NK-92 treated with Interleukin-12 subunit alpha and Interleukin-12 subunit beta, amount 100 ng/mL, for 24 hours (cell line): Measurements from ENCODE around the gene EXOC6B.

Source experiments
- DNase-seq: peaks from one replicate; lab custom pipeline; 2025; lab: John Stamatoyannopoulos, UW

Gene EXOC6B

DNA sequence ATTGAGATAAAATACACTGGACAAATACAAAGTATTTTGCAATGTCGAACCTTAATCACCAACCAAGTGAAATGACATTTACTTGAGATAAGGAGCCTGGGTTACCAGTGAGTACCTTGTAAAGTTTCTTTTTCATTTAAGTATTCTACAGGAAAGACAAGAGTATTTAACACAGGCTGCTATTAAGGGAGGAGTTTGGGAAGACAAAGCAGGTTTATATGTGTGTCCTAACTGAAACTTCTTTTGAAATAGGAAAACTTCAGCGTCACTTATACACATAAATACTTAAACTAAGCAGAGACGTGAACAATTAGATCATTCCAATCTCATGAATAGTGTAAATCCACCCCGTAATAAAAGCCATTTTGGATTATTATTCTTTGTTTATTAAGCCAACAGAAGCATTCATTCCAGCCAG lies 551.4 kb downstream of the EXOC6B start:
- no peak for DNase-seq

DNA sequence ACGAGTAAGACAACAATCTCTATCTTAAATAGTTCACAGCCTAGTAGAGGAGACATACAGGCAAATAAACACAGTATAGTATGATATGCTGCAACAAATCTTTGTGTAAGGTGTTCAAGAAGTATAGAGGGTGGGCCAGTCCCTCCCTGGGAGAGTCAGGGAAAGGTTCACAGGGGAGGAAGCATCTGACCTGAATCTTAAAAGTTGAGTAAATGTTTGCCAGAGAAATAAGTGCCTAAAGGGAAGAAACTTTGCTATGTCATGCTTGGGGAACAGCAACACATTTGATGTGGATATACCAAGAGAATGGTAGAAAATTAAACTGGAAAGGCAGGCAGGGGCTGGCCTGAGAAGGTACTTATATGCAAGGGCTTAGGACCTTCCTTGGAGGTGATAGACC lies 552.4 kb downstream of the EXOC6B start:
- no peak for DNase-seq

DNA sequence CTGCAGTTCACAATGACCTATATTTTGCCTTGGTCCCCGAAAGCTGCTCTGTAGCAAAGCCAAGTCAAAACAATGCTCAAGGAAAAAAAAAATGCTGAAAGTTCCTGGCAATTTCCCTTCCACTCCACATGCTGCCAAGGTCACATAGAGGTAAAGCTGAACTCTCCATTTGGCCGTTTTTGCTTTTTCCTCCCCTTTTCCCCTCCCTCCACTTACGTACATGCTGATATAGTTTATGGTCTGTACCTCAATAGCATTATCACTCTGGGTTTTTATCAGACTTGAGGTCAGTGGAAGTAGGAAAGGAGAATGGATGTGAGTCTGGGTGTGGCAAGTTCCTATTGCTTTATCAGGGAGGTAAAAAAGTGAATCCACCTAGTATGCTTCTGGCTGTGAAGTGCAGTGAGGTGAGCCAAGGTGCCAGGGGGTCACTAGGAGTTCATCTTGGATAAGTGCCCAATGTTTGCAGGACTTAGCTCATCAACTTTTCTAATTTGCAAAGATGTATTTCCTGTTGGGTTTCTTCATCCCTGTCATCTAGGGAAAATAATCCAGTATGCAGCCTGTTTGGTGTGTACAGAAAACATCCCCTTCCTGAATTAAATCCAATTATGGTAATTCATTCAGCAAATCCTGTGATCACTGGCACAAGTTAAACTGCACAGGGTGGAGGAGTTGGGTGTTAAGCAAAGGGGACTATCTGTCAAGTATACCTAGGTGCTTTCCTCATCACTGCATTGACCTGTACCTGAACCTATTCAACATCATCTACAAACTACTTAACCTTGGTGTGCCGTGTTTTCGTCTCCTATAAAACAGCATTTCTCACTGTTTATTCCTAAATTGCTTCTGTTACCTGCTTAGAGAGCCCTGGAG lies 553.8 kb downstream of the EXOC6B start:
- no peak for DNase-seq

DNA sequence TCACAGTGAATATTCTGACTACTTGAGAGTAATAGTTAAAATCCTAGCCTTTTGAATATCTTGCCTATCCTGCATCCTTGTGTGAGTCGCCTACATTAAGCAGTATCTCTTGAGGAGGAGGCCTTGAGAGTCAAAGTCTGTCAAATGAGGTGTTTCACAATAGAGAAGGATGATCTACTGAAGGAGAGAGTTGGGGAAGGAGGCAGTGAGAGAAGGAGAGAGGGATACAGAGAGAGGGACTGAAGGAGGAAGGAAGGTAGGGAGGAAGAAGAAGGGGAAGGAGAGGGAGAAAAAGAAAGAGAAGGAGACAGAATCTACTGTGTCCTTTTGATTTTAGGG lies 554.6 kb downstream of the EXOC6B start:
- no peak for DNase-seq

DNA sequence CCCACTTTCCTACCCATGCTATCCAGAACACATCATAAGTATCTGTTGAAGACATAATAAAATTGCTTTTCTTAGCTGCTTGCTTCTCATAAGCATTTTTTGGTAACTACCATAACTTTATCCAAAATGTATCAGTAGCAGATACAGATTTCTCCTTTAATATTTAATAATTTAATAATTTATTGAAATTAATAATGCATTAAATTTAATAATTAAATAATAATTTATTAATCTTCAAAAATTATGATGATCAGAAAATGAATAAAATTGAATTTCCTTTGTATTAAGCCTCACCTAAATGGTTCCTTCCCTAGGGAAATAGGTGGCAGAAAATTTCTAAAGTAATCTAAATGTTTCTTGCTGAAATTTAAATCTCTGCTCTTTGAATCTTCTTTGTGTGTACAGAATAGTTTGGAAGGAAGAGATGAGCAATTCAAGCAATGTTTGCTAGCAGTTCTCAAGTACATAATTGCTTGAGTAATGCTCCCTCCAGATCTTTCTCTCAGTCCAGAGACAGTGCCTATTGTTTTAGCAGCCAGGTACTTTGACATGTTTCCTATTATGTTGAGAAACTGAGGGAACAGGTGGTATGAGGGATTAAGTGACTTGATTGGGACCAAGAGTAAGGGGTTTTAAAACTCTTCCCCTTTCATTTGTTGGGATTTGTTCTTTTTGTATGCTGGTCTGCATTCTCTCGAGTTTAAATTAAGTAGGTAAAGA lies 555.1 kb downstream of the EXOC6B start:
- DNase-seq = no peak

DNA sequence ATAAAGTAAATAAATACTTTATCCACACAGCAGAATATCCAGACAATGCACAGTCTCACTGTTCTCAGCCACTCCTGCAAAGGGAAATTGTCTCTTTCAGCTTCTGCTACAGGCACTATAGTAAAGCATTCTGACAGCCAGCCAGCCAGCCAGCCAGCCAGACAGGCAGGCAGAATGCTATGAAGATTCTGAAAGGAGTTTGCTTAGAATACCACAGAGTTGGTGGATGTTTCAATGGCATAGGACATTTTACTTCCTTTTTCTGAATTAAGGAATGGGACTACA lies 562.1 kb downstream of the EXOC6B start:
- no peak for DNase-seq

DNA sequence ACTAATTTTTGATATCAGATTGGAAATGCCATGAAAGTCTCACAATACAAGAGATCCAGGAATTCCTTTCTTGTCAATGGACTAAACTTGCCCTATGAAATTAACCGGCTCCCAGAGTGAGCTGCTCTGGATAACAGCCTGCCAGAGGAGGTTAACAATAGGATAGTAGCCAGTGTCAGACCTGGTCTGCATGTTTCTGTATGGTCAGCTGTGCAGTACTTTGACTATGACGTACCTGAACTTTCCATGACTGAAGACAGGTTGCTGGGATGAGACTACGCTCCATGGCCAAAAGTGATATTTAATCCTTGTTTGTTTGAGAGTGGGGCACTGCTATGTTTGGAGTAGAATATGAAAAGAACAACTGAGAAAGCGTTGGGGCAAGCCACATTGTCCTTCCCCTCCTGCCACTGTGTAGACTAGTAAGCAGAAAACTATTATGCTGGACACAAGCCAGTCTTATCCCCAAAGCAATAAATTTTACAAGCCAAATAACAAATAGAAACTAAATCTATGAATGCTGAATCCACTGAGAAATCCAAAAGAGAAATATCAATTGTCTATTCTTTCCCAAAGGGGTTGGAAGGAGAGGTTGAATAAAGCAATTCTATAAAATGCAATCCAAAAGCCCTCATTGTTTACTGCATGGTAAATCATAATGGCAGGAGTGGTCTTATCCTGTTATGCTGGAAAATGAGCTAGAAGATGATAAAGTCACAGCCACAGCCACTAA lies 562.6 kb downstream of the EXOC6B start:
- DNase-seq = no peak

DNA sequence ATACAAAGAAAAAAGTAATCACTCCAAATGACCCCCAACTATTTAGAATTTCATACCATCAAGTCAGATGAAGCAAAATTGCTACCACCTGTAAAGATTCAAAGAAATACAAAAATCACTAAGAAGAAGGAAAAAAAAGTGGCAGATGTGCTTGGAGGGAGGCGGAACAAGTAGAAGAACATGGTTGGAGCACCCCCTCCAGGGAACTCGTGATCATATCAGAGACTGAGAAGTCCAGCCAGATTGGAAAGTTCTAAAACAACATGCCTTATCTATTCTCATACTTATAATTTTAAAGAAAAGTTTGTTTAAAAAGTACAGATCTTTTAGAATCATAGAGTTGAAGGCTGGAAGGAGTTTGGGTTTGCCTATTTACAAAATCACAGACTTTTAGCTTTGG lies 564.8 kb downstream of the EXOC6B start:
- no peak for DNase-seq

DNA sequence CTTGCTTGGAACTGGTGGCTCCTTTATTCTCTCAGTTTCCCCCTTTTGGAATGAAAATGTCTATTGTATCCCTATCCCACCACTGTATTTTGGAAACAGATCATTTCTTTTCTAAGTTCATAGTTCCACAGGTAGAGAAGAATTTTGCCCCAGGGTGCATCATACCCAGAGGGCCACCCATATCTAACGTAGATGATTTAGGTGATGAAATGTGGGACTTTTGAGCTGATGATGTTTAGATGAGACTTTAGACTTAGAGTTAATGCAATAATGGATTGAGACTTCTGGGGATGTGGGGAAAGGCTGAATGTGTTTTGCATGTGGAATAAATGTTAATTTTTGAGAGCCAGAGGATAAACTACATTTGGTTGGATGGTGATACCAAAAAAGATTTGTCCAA lies 570.3 kb downstream of the EXOC6B start:
- no peak for DNase-seq

DNA sequence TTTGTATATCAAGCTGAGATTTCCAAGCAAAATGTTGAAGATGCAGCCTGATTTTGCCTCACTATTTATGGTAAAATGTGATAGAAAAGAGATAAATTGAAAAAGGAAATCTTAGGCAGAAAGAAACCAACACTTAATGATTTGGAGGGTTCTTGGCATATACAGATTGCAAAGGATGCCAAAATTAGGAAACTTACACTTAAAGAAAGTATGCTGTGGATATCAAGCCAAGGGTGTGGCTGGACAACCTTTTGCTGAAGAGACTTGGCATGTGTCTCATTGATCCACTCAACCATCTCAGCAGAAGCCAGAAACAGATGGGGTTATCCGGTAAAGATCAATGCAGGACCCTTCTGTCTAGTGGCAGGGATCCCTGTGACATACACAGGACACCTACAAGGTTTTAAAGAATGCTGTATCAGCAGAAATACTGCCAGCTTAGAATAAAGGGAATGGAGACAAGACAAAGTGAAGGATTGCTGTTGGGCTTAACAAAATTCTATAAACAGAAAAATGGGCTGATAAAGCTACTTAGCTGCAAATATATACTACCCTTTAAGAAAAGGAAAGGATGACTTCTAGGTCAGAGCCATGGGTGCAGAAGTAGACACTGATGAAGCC lies 570.9 kb downstream of the EXOC6B start:
- no peak for DNase-seq

DNA sequence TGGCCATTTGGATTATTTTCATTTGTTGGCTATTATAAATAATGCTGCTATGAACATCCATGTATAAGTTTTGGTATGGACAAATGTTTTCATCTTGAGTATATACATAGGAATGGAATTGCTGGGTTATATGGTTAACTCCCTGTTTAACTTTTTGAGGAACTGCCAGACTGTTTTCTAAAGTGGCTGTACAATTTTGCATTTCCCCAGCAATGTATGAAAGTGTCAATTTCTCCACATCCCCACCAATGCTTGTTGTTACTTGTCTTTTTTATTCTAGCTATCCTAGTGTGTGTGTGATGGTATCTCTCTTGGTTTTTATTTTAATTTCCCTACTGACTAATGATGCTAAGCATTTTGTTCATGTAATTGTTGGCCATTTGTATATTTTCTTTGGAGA lies 587.5 kb downstream of the EXOC6B start:
- DNase-seq = no peak

DNA sequence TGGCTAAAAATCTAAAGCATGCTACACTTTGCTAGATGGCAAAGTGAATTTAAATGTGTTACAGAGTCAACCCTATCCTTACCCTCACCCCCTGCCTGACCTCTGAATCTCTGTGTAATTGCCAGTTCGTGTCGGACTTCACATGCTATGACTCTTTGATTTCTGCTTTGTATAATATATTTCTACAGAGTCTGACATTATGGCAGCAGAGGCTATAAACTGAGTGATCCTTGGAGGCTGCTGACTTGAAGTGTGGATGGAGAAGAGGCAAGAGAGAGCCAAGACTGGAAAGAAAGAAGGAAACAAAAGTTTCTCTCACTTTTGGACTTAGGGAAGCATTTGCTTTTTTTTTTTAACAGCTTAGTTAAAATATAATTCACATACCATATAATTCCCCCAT lies 588.3 kb downstream of the EXOC6B start:
- DNase-seq = no peak

DNA sequence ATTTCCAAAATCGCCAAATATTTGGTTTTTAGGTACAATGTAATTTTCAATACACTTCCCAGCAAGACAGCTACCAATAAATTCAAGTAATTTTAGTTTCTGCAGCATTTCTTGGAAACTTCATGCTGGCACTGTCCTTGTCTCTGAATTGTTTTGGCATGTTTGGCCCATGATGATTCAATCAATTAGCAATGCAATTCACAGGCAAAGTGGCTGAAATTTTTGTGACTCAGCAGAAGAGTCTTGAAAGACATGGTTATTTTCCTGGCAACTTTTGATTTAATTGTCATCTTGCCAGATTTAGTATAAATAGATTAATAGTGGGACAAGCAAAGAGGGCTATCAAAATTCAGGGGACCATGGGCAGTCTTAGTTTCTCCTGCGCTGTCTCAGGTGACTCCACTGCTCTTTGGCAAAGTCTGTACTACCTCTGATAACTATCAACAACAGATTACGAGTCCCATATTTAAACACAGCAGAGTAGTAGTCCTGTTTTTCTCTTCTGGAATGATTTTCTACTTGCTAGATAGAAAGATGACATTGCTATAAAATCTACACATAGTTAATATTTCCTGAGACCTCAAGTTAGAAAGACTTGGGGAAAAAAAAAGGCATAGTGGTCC lies 589.3 kb downstream of the EXOC6B start:
- DNase-seq = no peak

DNA sequence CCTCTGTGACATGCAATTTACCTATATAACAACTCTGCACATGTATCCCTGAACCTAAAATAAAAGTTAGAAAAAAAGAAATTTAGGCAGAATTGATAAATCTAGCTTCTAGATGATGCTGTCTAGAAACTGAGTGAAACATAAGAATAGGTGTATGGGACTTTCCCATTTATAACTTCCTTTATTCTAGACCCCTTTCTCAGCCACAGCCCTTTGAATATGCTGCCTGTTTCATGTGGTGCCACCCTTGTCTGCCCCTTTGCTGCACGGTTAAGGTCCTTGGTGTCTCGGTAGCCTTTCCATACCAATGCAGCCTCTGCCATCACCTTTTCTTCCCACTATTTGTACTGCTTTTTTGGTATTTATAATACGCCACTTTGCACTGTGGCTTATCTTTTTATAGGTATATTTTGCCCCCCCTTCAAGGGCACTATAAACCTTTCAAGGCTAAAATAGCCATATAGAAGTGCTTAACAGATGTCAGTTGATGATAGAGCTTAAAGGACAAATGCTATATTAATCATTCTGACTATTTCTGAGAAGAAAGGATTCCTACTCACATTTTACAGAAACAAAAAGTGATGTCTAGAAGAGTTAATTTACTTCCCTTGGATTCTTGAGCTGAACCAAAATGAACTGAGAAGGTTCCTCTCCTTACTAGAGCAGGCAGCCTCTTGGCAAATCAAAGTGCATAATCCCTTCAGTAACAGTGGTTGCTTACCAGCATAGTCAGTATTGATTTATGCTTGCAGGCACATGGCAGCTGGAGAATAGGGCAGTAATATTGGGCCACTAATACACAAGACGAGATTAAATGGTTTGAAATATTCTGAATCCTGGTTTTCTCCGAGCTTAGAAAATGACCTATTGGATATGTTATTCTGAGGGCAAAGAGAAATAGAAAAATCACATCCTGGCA lies 590.1 kb downstream of the EXOC6B start:
- no peak for DNase-seq

DNA sequence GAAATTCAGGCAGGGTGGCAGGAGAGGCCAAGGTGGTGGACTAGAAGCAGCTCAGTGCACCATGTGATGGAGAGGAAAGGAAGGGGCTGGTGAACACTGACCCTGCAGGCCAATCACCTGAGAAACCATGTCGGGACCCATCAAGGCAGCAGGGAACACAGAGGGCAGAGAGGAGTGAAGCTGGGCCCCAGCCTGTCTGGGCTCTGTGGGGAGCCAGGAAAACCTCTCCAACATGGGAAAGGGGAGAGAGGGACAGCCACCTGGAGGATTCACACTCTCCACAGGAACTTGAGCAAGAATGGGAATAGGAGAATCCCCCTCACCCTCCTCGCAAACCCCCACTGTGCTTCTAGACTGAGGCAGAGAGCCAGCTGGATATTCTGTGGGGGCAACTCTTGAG lies 592.6 kb downstream of the EXOC6B start:
- no peak for DNase-seq

DNA sequence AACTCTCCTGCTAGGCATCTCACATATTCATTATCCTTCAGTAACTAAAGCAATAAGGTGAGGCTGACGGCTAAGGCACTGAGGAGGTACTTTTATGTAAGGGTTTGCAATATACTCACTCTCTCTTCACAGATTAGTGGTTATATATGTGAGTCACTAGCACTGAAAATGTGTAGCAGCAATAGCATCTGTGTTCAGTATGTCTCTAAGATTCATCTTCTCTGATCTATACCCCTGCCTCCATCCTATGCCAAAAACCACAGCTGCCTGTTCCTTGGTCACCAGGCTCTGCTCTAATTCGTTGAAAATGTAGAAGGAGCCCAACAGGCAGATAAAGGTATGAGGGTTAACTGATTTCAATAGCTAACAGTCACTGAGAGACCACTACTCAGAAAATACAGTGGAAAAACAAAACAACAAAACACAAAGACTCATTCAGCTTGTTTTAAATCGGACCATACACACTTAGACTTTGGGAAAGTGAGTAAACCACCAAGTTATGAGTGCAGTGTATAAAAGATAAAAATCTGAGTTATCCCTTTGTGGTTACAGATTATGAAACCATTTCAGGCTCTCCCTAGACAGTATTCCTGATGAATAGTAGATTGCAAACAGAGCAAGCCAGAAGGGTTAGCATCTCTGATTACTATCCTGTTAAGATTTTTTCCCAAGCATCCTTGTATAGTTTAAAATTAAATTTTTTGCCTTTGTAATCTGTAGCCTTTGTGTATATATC lies 602.8 kb downstream of the EXOC6B start:
- no peak for DNase-seq

DNA sequence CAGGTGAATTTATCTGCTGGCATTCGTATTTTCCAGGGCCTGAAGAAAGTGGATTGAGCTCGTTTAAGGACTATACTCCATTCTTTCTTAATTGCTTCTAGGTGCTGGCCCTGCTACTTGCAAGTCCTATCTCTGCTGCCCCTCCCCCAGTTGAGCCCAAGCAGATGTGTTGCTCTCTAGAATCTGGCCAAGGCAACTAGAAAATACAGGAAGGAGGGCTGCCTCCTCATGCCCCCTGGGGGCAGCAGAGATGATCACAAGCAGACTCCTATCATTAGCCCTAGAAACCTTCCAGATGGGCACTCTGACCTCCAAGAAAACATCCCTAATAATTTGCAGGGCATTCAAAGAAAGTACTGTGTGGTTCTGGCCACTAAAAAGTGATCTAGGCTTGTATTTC lies 605.7 kb downstream of the EXOC6B start:
- DNase-seq = no peak

DNA sequence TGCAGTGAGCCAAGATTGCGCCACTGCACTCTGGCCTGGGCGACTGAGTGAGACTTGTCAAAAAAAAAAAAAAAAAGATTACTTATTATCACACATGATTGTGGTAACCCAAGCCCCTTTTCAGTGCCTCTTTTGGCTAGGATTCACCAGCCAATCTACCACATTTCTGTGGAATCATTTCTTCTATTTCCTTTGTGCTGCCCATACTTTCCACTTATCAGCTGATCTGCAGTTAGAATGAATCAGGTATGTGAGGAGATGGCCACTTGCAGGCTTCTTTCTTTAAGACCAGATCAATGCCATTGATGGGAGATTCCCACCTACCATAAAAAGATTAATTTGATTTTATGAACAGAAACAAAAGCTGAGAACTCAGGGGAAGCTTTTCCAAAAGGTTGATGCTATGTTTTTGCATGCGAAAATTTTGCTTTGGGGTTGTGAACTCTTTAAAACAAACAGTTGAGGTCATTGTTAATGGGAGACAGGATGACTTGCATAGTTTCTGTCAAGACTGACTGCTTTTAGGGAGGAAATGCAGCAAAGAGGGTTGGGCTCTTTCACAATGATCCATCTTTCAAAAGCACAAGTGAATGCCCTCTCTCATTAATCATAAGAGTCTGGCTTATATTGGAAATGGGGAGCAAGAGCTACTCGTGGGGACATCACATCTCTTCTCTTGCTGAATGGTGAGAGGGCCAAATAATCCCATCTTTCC lies 611.2 kb downstream of the EXOC6B start:
- no peak for DNase-seq

DNA sequence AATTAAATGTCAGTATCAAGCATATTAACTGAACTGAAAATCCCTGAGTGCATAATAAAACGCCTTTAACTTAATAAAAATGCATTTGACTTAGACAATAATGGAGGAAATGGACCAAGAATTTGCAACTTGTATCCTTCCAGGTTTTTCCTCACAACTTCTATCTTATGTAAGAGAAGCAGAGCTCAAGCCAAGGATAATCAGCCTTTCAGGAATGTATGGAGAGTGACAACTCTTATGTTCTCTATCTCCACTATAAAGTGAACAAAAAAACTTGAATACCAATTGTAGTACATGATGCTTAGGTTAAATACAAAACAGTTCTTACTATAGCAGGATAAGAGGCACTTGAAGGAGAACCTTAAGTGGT lies 613.4 kb downstream of the EXOC6B start:
- no peak for DNase-seq
